C4-2B (cell line): ENCODE measurements around the gene BYSL.

ENCODE experiments used
- CTCF ChIP-seq: fragments of 450-650 bp; conservative IDR thresholded peaks from 2 replicates; pipeline ENCODE4 v1.5.1; 2017; ENCODE audit warnings: mild to moderate bottlenecking
- ZFX ChIP-seq: fragments of 450-650 bp; IDR thresholded peaks from 2 replicates; pipeline ENCODE4 v1.6.1; 2017

- TF ChIP-seq CTCF (no peak), ZFX (no peak)
Measured at GRCh38 chr6:41901882-41902519, 19.3 kb upstream of the BYSL start.
